COLO668 (cell line): ENCODE measurements around the gene AIF1L.
"Not testable (repeated sequence)": the region's sequence is repeated elsewhere in the genome, so short reads cannot be mapped to it uniquely, and the experiment has no call there.

ENCODE experiments used
- DNase-seq: peaks from one replicate; lab custom pipeline; 2025; ENCODE audit not compliant: unreplicated experiment; lab: John Stamatoyannopoulos, UW

The AIF1L gene

DNA sequence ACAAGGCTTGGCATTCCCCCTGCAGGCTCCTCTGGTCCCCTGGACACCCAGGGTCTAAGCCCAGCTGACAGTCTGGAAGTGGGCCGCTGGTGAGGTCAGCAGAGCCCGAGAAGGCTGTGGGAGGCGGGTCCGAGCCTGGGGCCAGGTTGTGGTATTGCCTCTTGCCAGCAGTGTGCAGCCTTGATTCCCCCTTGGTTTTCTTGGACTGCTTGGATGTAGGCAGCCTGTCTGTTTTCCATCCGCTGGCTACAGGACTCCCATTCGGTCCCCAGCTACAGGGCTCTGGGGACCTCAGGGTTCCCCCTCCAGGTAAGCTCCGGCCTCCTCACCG is 1.6 kb downstream of the AIF1L start:
- no peak for DNase-seq

DNA sequence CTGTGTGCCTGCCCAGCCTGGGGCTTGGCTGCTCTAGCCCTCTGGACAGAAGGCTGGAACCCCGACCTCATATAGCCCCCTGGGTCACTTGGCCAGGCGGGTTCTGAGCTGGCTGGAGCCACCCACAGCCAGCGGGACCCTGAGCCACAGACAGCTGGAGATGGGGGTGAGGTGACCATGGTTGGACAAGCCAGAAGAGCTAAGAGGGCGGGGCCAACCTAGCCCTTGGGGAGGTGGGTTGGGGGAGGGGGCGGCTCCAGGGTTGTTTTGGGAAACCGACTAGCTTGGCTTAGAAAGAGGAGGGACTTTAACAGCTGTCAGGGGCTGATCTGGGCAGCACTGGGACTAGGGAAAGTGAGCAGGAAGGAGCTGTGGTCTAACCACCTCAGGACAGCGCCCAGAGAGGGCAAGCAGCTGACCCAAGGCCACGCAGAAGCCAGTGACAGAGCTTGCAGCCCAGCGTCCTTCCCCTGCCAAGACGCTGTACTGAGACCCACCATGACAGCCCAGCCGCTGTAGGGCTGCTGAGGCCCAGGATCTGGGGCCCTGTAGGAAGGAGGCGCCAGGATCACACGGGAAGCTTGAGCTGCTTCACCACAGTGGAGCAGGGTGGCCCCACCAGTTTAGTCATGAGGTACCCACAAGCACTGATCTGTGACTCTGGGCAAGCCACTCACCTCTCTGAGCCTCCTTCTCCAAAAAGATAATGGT is 2.2 kb downstream of the AIF1L start:
- DNase-seq, result no peak

DNA sequence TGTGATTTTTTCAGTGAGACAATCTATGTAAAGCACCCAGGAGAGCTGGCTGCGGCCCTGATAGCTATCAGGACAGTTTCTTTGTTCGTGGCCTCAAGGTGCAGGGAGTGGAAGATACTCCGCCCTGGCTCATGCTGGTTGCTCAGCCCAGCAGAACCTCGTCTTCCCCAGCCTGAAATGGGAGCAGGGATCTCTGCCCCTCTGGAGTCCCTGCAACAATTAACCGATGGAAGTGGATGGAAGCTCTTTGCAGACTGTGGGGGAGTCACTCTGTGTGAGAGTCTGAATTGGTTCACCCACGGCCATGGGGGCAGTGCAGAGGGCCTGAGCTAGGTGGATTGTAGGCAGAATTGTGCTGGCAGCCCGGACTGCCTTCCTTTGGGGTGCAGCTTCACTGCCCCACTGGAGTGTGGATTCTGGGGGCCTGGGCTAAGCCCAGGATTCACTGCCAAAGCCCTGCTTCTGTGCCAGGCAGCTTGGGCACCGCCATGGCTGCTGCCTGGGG is 2.8 kb downstream of the AIF1L start:
- DNase-seq, result no peak

GRCh38 chr9:131099845-131100244 is 3.5 kb downstream of the AIF1L start:
- not testable (repeated sequence) for DNase-seq

GRCh38 chr9:131100445-131100844 is 4.1 kb downstream of the AIF1L start:
- DNase-seq, result no peak

GRCh38 chr9:131101207-131101964 is 5.1 kb downstream of the AIF1L start:
- DNase-seq, result no peak

GRCh38 chr9:131103024-131103423 is 6.7 kb downstream of the AIF1L start:
- DNase-seq, result no peak

GRCh38 chr9:131103535-131103934 is 7.2 kb downstream of the AIF1L start:
- DNase-seq, result no peak

DNA sequence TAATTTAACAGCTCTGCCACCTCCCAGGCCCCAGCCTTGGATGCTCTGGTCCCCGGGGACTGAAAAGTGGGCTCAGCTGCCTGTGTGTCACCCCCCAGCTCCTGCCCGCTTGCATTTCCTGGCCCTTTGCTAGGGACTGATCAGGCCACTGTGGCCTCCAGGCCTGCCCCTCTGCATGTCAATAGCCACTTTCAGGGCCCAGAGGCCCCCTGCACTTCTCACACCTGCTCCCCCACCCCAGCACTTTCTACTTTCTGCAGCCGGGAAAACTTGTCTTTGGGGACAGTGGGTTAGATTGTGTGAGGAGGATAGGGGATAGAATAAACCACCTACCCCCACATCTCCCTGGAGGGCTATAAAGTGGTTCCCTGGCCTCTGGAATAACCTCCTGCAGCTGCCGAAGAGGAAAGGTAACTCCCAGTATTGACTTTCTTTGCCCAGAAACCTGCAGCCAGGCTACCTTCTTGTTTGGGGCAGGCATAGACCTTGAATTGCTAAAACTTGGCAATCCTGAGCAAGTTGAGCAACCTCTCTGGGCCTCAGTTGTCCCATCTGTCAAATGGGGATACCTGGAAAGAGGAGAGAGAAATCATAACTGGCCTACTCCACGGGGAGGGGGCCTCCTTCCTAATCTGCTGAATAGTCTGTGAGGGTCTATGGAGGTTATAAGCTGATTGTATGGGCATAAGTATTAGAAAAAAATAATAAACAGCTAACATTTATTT is 7.8 kb downstream of the AIF1L start:
- DNase-seq, result no peak

DNA sequence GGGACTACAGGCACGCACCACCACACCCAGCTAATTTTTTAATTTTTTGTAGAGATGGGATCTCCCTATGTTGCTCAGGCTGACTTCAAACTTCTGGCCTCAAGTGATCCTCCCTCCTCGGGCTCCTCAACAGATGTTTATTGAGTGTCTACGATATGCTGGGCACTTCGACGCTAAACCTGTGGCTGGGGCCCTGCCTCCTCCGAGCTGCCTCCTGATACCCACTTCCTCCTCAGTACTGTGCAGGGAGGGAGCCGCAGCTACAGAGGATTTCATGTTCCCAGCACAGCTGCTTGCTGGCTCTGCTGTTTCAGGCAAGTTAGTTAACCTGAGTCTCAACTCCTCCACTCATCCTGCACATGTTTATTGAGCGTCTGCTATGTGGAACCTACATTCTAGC is 9.6 kb downstream of the AIF1L start:
- DNase-seq, result no peak

DNA sequence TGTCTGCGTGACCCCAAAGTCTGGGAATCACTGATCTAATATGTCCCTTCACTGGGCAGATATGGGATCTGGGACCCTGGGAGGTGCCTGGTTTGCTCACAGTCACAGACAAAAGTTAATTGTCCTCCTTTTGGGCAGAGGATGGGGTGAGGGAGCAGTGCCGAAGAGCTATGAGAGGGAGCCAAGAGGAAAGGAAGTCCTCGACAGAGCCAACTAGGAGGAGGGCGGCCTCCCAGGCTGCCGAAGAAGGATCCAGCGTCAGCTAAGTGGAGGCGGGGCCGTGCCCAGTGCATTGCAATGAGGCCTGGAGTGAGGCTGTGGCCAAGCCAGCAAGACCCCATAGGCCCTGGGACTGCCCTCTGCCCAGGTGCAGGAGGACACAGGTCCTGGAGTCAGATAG is 11.4 kb downstream of the AIF1L start:
- no peak for DNase-seq

GRCh38 chr9:131111186-131111853 is 15.0 kb downstream of the AIF1L start:
- DNase-seq, result no peak

DNA sequence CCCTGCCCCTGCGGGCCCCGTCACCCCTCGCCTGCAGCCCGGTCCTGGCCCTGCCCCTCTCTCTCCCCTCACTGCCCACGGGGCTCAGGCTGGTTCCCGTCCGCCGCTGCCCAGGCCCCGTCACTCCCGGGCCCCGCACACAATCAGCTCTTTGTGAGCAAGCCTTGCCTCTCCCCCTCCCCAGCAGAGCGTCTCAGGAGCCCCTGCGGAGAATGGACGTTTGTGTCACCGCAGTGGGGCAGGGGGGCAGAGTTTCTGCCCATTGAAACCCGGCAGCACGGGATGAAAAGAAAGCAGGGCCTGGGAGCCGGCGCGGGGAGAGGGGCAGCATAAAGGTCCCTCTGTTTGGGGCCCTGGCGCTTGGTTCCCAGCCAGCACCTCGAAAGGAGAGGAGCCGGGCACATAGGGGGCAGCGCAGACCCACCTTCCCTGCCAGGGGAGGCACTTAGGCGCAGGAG is 15.6 kb downstream of the AIF1L start:
- DNase-seq, result no peak

GRCh38 chr9:131112374-131113154 is 16.2 kb downstream of the AIF1L start:
- no peak for DNase-seq

DNA sequence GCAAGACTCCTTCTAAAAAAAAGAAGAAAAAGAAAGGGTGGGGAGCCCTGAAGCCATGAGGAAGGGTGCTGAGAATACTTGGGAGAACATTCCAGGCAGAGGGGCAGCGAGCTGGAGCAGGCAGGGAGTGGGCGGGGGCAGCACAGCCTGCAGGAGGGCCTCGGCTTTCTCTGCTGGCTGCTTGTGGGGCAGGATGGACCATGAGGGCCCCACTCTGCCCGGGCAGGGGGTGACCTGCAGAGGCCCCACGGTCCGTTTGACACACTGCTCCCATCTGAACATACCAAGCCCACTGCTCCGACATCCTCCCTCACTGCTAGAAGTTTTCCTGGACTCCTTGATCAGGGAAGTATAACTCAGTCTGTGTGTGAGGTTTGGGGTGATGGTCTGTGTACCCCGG is 17.3 kb downstream of the AIF1L start:
- no peak for DNase-seq

- DNase-seq, result no peak
Observed at GRCh38 chr9:131114084-131114535, 17.8 kb downstream of the AIF1L start.

- DNase-seq, result not testable (repeated sequence)
Observed at GRCh38 chr9:131115360-131115742, 19.0 kb downstream of the AIF1L start.

- DNase-seq, result no peak
Observed at GRCh38 chr9:131116281-131117120, 20.2 kb downstream of the AIF1L start.

- no peak for DNase-seq
Observed at GRCh38 chr9:131117121-131117761, 20.9 kb downstream of the AIF1L start.
